ENCODE results near the gene B4GALT5. TPM values are rescaled to one million over a fixed set of nuclear protein-coding genes. Genes with fewer than 3 reads are reported as not detected.
"Not testable (repeated sequence)": the region's sequence is repeated elsewhere in the genome, so short reads cannot be mapped to it uniquely, and the experiment has no call there.

Gene B4GALT5
- total RNA-seq, 2 experiments from 2014 or later = 18.6 to 19.0 TPM

- CTCF ChIA-PET = interaction anchor here (0.6 to 9.6 kb wide), 6 partner anchors 17 to 274 kb away, joined by 3 to 126 read pairs (median 3); no protein-coding TSS in a partner anchor
- DNase-seq = no peak
- H3K4me3 Mint-ChIP-seq = no peak overlapping the region
- no peak overlapping the region for H3K27ac Mint-ChIP-seq
- no peaks in the 10 kb centered on the region for H3K36me3 Mint-ChIP-seq (ENCODE audit: low read depth)
- H3K4me1 Mint-ChIP-seq (ENCODE audit: low read depth) = peaks cover 6% of the 10 kb centered on the region
- no peaks in the 10 kb centered on the region for H3K27me3 Mint-ChIP-seq (ENCODE audit: low read depth)
- intact Hi-C loops (cut with micrococcal nuclease) = no loop called here
- H3K9me3 Mint-ChIP-seq = no peaks in the 10 kb centered on the region
Measured at GRCh38 chr20:49614338-49615050, 99.2 kb downstream of the B4GALT5 start.

GRCh38 chr20:49612127-49612738, 101.4 kb downstream of the B4GALT5 start:
- Mint-ChIP-seq H3K4me1 (ENCODE audit: low read depth) (peaks cover 12% of the 10 kb centered on the region), H3K27me3 (ENCODE audit: low read depth) (peaks cover 10% of the 10 kb centered on the region), H3K9me3 (no peaks in the 10 kb centered on the region), H3K27ac (no peak overlapping the region), H3K4me3 (no peak overlapping the region), H3K36me3 (ENCODE audit: low read depth) (no peaks in the 10 kb centered on the region)
- CTCF ChIA-PET = interaction anchor here (0.6 to 9.6 kb wide), 17 partner anchors 25 to 318 kb away, joined by 3 to 126 read pairs (median 4); no protein-coding TSS in a partner anchor
- DNase-seq = no peak
- intact Hi-C loops (cut with micrococcal nuclease) = no loop called here

GRCh38 chr20:49611539-49612126, 102.0 kb downstream of the B4GALT5 start:
- not testable (repeated sequence) for H3K36me3 Mint-ChIP-seq (ENCODE audit: low read depth); DNase-seq; H3K9me3 Mint-ChIP-seq; H3K4me3 Mint-ChIP-seq; H3K27ac Mint-ChIP-seq
- CTCF ChIA-PET = interaction anchor here (0.6 to 9.6 kb wide), 13 partner anchors 22 to 319 kb away, joined by 3 to 126 read pairs (median 4); no protein-coding TSS in a partner anchor
- peaks cover 10% of the 10 kb centered on the region for H3K27me3 Mint-ChIP-seq (ENCODE audit: low read depth)
- H3K4me1 Mint-ChIP-seq (ENCODE audit: low read depth) = peaks cover 12% of the 10 kb centered on the region
- intact Hi-C loops (cut with micrococcal nuclease) = loop anchor here (1.0 kb wide), 6 partner anchors 112 to 317 kb away; no protein-coding TSS in a partner anchor

- intact Hi-C loops (cut with micrococcal nuclease) = loop anchor here (1.0 kb wide), 6 partner anchors 112 to 317 kb away; no protein-coding TSS in a partner anchor
- Mint-ChIP-seq H3K9me3 (no peaks in the 10 kb centered on the region), H3K27ac (no peak overlapping the region), H3K4me1 (ENCODE audit: low read depth) (peaks cover 12% of the 10 kb centered on the region), H3K36me3 (ENCODE audit: low read depth) (no peaks in the 10 kb centered on the region), H3K27me3 (ENCODE audit: low read depth) (peaks cover 10% of the 10 kb centered on the region), H3K4me3 (peak overlapping the region; percentile 29)
- CTCF ChIA-PET = interaction anchor here (0.6 to 9.6 kb wide), 25 partner anchors 13 to 460 kb away, joined by 3 to 166 read pairs (median 4); no protein-coding TSS in a partner anchor
- peak; percentile 83 for DNase-seq
Measured at GRCh38 chr20:49610691-49611538, 102.8 kb downstream of the B4GALT5 start.

GRCh38 chr20:49608752-49609670, 104.7 kb downstream of the B4GALT5 start:
- Mint-ChIP-seq H3K27me3 (ENCODE audit: low read depth) (peaks cover 10% of the 10 kb centered on the region), H3K27ac (no peak overlapping the region), H3K4me3 (no peak overlapping the region), H3K9me3 (no peaks in the 10 kb centered on the region), H3K4me1 (ENCODE audit: low read depth) (peaks cover 12% of the 10 kb centered on the region), H3K36me3 (ENCODE audit: low read depth) (no peaks in the 10 kb centered on the region)
- CTCF ChIA-PET = interaction anchor here (0.5 to 9.6 kb wide), 30 partner anchors 12 to 323 kb away, joined by 3 to 166 read pairs (median 4); no protein-coding TSS in a partner anchor
- peak; percentile 81 for DNase-seq
- intact Hi-C loops (cut with micrococcal nuclease) = loop anchor here (1.0 kb wide), 2 partner anchors 68 to 275 kb away; no protein-coding TSS in a partner anchor

- Mint-ChIP-seq H3K27ac (no peak overlapping the region), H3K9me3 (no peaks in the 10 kb centered on the region), H3K4me3 (no peak overlapping the region), H3K4me1 (ENCODE audit: low read depth) (peaks cover 12% of the 10 kb centered on the region), H3K36me3 (ENCODE audit: low read depth) (no peaks in the 10 kb centered on the region), H3K27me3 (ENCODE audit: low read depth) (peaks cover 10% of the 10 kb centered on the region)
- intact Hi-C loops (cut with micrococcal nuclease) = no loop called here
- no peak for DNase-seq
- CTCF ChIA-PET = interaction anchor here (1.7 to 9.6 kb wide), 5 partner anchors 11 to 239 kb away, joined by 3 to 166 read pairs (median 20); no protein-coding TSS in a partner anchor
Measured at GRCh38 chr20:49607568-49607967, 106.1 kb downstream of the B4GALT5 start.

GRCh38 chr20:49603209-49603627, 110.5 kb downstream of the B4GALT5 start:
- Mint-ChIP-seq H3K36me3 (ENCODE audit: low read depth) (no peaks in the 10 kb centered on the region), H3K4me3 (no peak overlapping the region), H3K9me3 (no peaks in the 10 kb centered on the region), H3K27me3 (ENCODE audit: low read depth) (peaks cover 2% of the 10 kb centered on the region), H3K27ac (no peak overlapping the region), H3K4me1 (ENCODE audit: low read depth) (peaks cover under 1% of the 10 kb centered on the region)
- CTCF ChIA-PET = interaction anchor here (0.6 to 1.8 kb wide), 3 partner anchors 59 to 244 kb away, joined by 3 to 11 read pairs (median 4); no protein-coding TSS in a partner anchor
- DNase-seq = no peak
- intact Hi-C loops (cut with micrococcal nuclease) = no loop called here

- Mint-ChIP-seq H3K36me3 (ENCODE audit: low read depth) (no peaks in the 10 kb centered on the region), H3K27me3 (ENCODE audit: low read depth) (no peaks in the 10 kb centered on the region), H3K4me3 (no peak overlapping the region), H3K9me3 (no peaks in the 10 kb centered on the region), H3K4me1 (ENCODE audit: low read depth) (no peaks in the 10 kb centered on the region), H3K27ac (no peak overlapping the region)
- intact Hi-C loops (cut with micrococcal nuclease) = no loop called here
- CTCF ChIA-PET = interaction anchor here (0.6 to 1.0 kb wide), 3 partner anchors 36 to 244 kb away, joined by 3 to 4 read pairs (median 4); no protein-coding TSS in a partner anchor
- DNase-seq = no peak
Measured at GRCh38 chr20:49602345-49603208, 111.1 kb downstream of the B4GALT5 start.

- Mint-ChIP-seq H3K27me3 (ENCODE audit: low read depth) (no peaks in the 10 kb centered on the region), H3K27ac (peak overlapping the region; percentile 12), H3K9me3 (no peaks in the 10 kb centered on the region), H3K4me1 (ENCODE audit: low read depth) (peaks cover 6% of the 10 kb centered on the region), H3K36me3 (ENCODE audit: low read depth) (no peaks in the 10 kb centered on the region), H3K4me3 (no peak overlapping the region)
- intact Hi-C loops (cut with micrococcal nuclease) = no loop called here
- CTCF ChIA-PET = interaction anchor here (1.0 to 1.3 kb wide), 2 partner anchors 35 to 60 kb away, joined by 4 read pairs; no protein-coding TSS in a partner anchor
- no peak for DNase-seq
Measured at GRCh38 chr20:49601153-49601924, 112.3 kb downstream of the B4GALT5 start.

Data from activated naive CD4-positive, alpha-beta T cell treated with anti-CD3 and anti-CD28 coated beads for 36 hours (primary cell).